BE2C (cell line): ENCODE data around the gene SEL1L2.

Experiments
- DNase-seq: peaks from one replicate; pipeline ENCODE4 v3.0.0-alpha.2; 2020
- H3K27me3 ChIP-seq: fragments of 250-450 bp; sonication (Bioruptor Pico); 2 replicates; pipeline ENCODE4 v1.5.1; 2020; ENCODE audit warnings: mild to moderate bottlenecking
- H3K36me3 ChIP-seq: fragments of 250-450 bp; sonication (Bioruptor Pico); 2 replicates; pipeline ENCODE4 v1.5.1; 2020; ENCODE audit warnings: mild to moderate bottlenecking
- H3K4me1 ChIP-seq: fragments of 250-450 bp; sonication (Bioruptor Pico); 2 replicates; pipeline ENCODE4 v1.5.1; 2020
- H3K4me3 ChIP-seq: 2 replicates; pipeline ENCODE4 v1.5.1; 2011; ENCODE audit warnings: low read depth, low read length
- H3K9me3 ChIP-seq: fragments of 250-450 bp; sonication (Bioruptor Pico); 2 replicates; pipeline ENCODE4 v1.5.1; 2020
- CTCF ChIP-seq: IDR thresholded peaks from 2 replicates; pipeline ENCODE4 v1.5.1; 2012; ENCODE audit warnings: mild to moderate bottlenecking, low read depth, low read length

The SEL1L2 gene

GRCh38 chr20:13870170-13870748 lies 120.2 kb downstream of the SEL1L2 start:
- TF ChIP-seq CTCF, result no peak
- no peak for DNase-seq
- no peaks in the 10 kb centered on the region for H3K36me3 ChIP-seq

GRCh38 chr20:13868331-13868730 lies 122.1 kb downstream of the SEL1L2 start:
- Histone ChIP-seq H3K4me3 (no peak overlapping the region), H3K4me1 (no peaks in the 10 kb centered on the region), H3K9me3 (no peaks in the 10 kb centered on the region), H3K27me3 (peaks cover 2% of the 10 kb centered on the region), H3K36me3 (no peaks in the 10 kb centered on the region)
- DNase-seq, result no peak
- no peak for TF ChIP-seq CTCF

More at GRCh38 chr20:13870170-13870748, 120.2 kb downstream of the SEL1L2 start:
- Histone ChIP-seq H3K4me3 (no peak overlapping the region), H3K9me3 (no peaks in the 10 kb centered on the region), H3K4me1 (no peaks in the 10 kb centered on the region), H3K27me3 (no peaks in the 10 kb centered on the region; the same call in 1 of the 2 replicates)

GRCh38 chr20:13865791-13866351 lies 124.5 kb downstream of the SEL1L2 start:
- Histone ChIP-seq H3K27me3 (peaks cover 11% of the 10 kb centered on the region), H3K4me1 (no peaks in the 10 kb centered on the region), H3K36me3 (no peaks in the 10 kb centered on the region), H3K4me3 (no peak overlapping the region), H3K9me3 (no peaks in the 10 kb centered on the region)
- no peak for DNase-seq
- no peak for TF ChIP-seq CTCF

- Histone ChIP-seq H3K4me1 (no peaks in the 10 kb centered on the region), H3K36me3 (no peaks in the 10 kb centered on the region), H3K27me3 (peaks cover 17% of the 10 kb centered on the region), H3K9me3 (no peaks in the 10 kb centered on the region), H3K4me3 (no peak overlapping the region)
- no peak for DNase-seq
- TF ChIP-seq CTCF, result no peak
Observed at GRCh38 chr20:13865156-13865555, 125.3 kb downstream of the SEL1L2 start.

- no peak for DNase-seq
- no peaks in the 10 kb centered on the region for H3K9me3 ChIP-seq
- TF ChIP-seq CTCF, result no peak
- no peaks in the 10 kb centered on the region for H3K36me3 ChIP-seq
- peaks cover 17% of the 10 kb centered on the region for H3K27me3 ChIP-seq
- H3K4me1 ChIP-seq, result no peaks in the 10 kb centered on the region
- H3K4me3 ChIP-seq, result no peak overlapping the region
Observed at GRCh38 chr20:13863244-13863643, 127.2 kb downstream of the SEL1L2 start.

GRCh38 chr20:13862245-13862644 lies 128.2 kb downstream of the SEL1L2 start:
- no peaks in the 10 kb centered on the region for H3K36me3 ChIP-seq
- no peak overlapping the region for H3K4me3 ChIP-seq
- no peak for TF ChIP-seq CTCF
- DNase-seq, result no peak
- no peaks in the 10 kb centered on the region for H3K4me1 ChIP-seq
- peaks cover 17% of the 10 kb centered on the region for H3K27me3 ChIP-seq
- no peaks in the 10 kb centered on the region for H3K9me3 ChIP-seq
